Liver (tissue), 9 donors: ENCODE results near the gene SIGLEC10. TPM values are rescaled to one million over a fixed set of nuclear protein-coding genes. Genes with fewer than 3 reads are reported as not detected.
A peak's percentile ranks its signal among the peaks of the same experiment; 100 is the strongest.

Experiments
- DNase-seq: peaks from one replicate; pipeline ENCODE4 v3.0.0-alpha.2; 2017; ENCODE audit warnings: low spot score
- H3K27ac ChIP-seq, 2 donors: one replicate each; pipeline ENCODE4 v1.7.0; 2013; ENCODE audit warnings: inconsistent platforms in 2 of 2, low read length in 2 of 2, control low read depth in 1 of 2, low read depth in 1 of 2, mild to moderate bottlenecking in 1 of 2
- H3K27me3 ChIP-seq, 4 donors: one replicate each; pipeline versions ENCODE4 v1.6.1 to v1.7.0; 2013; ENCODE audit warnings: low read length in 3 of 4, inconsistent platforms in 1 of 4, mild to moderate bottlenecking in 1 of 4, moderate library complexity in 1 of 4; ENCODE audit not compliant: control insufficient read depth in 4 of 4, insufficient read depth in 4 of 4
- H3K36me3 ChIP-seq, 4 donors: one replicate each; pipeline versions ENCODE4 v1.6.1 to v1.7.0; 2013; ENCODE audit warnings: low read length in 3 of 4, mild to moderate bottlenecking in 3 of 4, low read depth in 1 of 4, moderate library complexity in 1 of 4; ENCODE audit not compliant: control insufficient read depth in 4 of 4, insufficient read depth in 3 of 4
- H3K4me1 ChIP-seq, 4 donors: one replicate each; pipeline versions ENCODE4 v1.6.1 to v1.7.0; 2013; ENCODE audit warnings: low read length in 3 of 4, mild to moderate bottlenecking in 3 of 4, moderate library complexity in 1 of 4; ENCODE audit not compliant: control insufficient read depth in 4 of 4, insufficient read depth in 4 of 4
- H3K4me3 ChIP-seq, 3 donors: one replicate each; pipeline versions ENCODE4 v1.6.1 to v1.7.0; 2013; ENCODE audit warnings: low read length in 3 of 3, control low read depth in 1 of 3, low read depth in 1 of 3, mild to moderate bottlenecking in 1 of 3
- H3K9ac ChIP-seq, 2 donors: one replicate each; pipeline ENCODE4 v1.7.0; 2013; ENCODE audit warnings: low read length in 2 of 2, mild to moderate bottlenecking in 2 of 2, moderate library complexity in 2 of 2, control low read depth in 1 of 2, low read depth in 1 of 2
- H3K9me3 ChIP-seq, 4 donors: one replicate each; pipeline versions ENCODE4 v1.6.1 to v1.7.0; 2013; ENCODE audit warnings: low read length in 3 of 4; ENCODE audit not compliant: control insufficient read depth in 4 of 4
- ATF3 ChIP-seq: IDR thresholded peaks from 2 replicates; pipeline ENCODE4 v1.6.1; 2016; ENCODE audit warnings: antibody characterized with exemption
- EGR1 ChIP-seq, 2 donors: IDR thresholded peaks; 2 replicates each; pipeline ENCODE4 v1.6.1; 2016 to 2018; ENCODE audit warnings: antibody characterized with exemption in 2 of 2, low read depth in 2 of 2
- FOXA1 ChIP-seq: IDR thresholded peaks from 2 replicates; pipeline ENCODE4 v1.6.1; 2016; ENCODE audit warnings: antibody characterized with exemption
- FOXA2 ChIP-seq: IDR thresholded peaks from 2 replicates; pipeline ENCODE4 v1.6.1; 2016; ENCODE audit warnings: antibody characterized with exemption
- GABPA ChIP-seq, 2 donors: IDR thresholded peaks in 1 of 2; conservative IDR thresholded peaks in 1 of 2; 2 replicates each; pipeline ENCODE4 v1.6.1; 2016; ENCODE audit warnings: antibody characterized with exemption in 2 of 2, mild to moderate bottlenecking in 1 of 2, moderate library complexity in 1 of 2
- HNF4A ChIP-seq, 2 donors: conservative IDR thresholded peaks; 2 replicates each; pipeline ENCODE4 v1.6.1; 2016; ENCODE audit warnings: antibody characterized with exemption in 2 of 2, mild to moderate bottlenecking in 2 of 2
- HNF4G ChIP-seq: IDR thresholded peaks from 2 replicates; pipeline ENCODE4 v1.6.1; 2016; ENCODE audit warnings: antibody characterized with exemption
- JUND ChIP-seq, 2 donors: IDR thresholded peaks; 2 replicates each; pipeline ENCODE4 v1.6.1; 2016; ENCODE audit warnings: antibody characterized with exemption in 2 of 2
- NR2F2 ChIP-seq: IDR thresholded peaks from 2 replicates; pipeline ENCODE4 v1.6.1; 2016; ENCODE audit warnings: antibody characterized with exemption
- RAD21 ChIP-seq, 2 donors: IDR thresholded peaks; 2 replicates each; pipeline ENCODE4 v1.6.1; 2016; ENCODE audit warnings: antibody characterized with exemption in 2 of 2, mild to moderate bottlenecking in 2 of 2
- RXRA ChIP-seq, 2 donors: IDR thresholded peaks; 2 replicates each; pipeline ENCODE4 v1.6.1; 2017 to 2018; ENCODE audit warnings: antibody characterized with exemption in 2 of 2, mild to moderate bottlenecking in 1 of 2
- SP1 ChIP-seq: IDR thresholded peaks from 2 replicates; pipeline ENCODE4 v1.6.1; 2018; ENCODE audit warnings: antibody characterized with exemption, mild to moderate bottlenecking
- TAF1 ChIP-seq: conservative IDR thresholded peaks from 2 replicates; pipeline ENCODE4 v1.6.1; 2016; ENCODE audit warnings: antibody characterized with exemption, mild to moderate bottlenecking
- YY1 ChIP-seq: IDR thresholded peaks from 2 replicates; pipeline ENCODE4 v1.6.1; 2016; ENCODE audit warnings: antibody characterized with exemption, mild to moderate bottlenecking
- WGBS: extraction: QIAGEN DNeasy Blood & Tissue Kit; methylation state at CpG from one replicate; pipeline ENCODE4 v1.1.7; 2013; 5-methylcytosine and 5-hydroxymethylcytosine counted together
- polyA plus RNA-seq, 2 donors: library from polyadenylated mRNA; stranded (reverse) in 1 of 2; unstranded in 1 of 2; fragments of 200-250 nt in 1 of 2; fragments of >200 nt in 1 of 2; fragmentation: Nextera tagmentation in 1 of 2; extraction: Ambion mirVana in 1 of 2; gene quantifications; one replicate each; pipeline versions ENCODE4 v1.2.1 to v1.2.3, GENCODE V29; 2013 to 2015
- total RNA-seq, 2 donors: library from RNA; depleted of rRNA; stranded (reverse); fragments of >200 nt; gene quantifications; one replicate each; pipeline ENCODE4 v1.2.3, GENCODE V29; 2014
- TF ChIP-seq, protein P1 (sequence below): IDR thresholded peaks from 2 replicates; pipeline ENCODE4 v1.6.1; 2016; ENCODE audit warnings: antibody characterized with exemption
- TF ChIP-seq, protein P2 (sequence below): IDR thresholded peaks from 2 replicates; pipeline ENCODE4 v1.6.1; 2016; ENCODE audit warnings: antibody characterized with exemption, mild to moderate bottlenecking
- TF ChIP-seq, protein P3 (sequence below): IDR thresholded peaks from 2 replicates; pipeline ENCODE4 v1.6.1; 2016; ENCODE audit warnings: antibody characterized with exemption
- TF ChIP-seq, protein P4 (sequence below): fragments of 150-350 bp; IDR thresholded peaks from 2 replicates; pipeline ENCODE4 v1.5.1; 2017; ENCODE audit warnings: improper control_type of control experiment, low read depth, low read length; ENCODE audit not compliant: missing input control
- donor health status: healthy.
- donor health status: healthy.
- donor health status: healthy.
- donor health status: healthy.
- donor health status: healthy.

Gene SIGLEC10
- total and polyA plus RNA-seq, 4 donors: 1.7 to 8.4 (median 6.5) TPM

DNA sequence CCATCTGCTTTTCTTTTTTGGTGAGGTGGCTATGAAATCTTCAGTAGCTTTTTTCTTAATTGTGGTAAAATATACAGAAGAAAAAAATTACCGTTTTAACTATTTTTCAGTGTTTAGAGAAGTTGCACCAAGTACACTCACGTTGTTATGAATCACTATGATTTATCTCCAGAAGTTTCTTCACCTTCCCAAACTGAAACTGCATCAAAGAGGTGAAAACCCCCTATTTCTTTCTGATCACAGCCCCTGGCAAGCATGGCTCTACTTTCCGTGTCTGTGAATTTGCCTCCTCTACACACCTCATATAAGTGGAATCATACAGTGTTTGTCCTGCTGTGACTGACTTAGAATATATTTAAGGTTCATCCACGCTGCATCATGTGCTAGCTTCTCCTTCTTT, 15.6 kb upstream of the SIGLEC10 start:
- Histone ChIP-seq H3K4me3 (no peak overlapping the region), H3K27ac (no peak overlapping the region), H3K9ac (no peak overlapping the region), H3K4me1 (peaks cover 2 to 10% (median 6%) of the 10 kb centered on the region in 4 donors), H3K36me3 (no peaks in the 10 kb centered on the region), H3K27me3 (no peaks in the 10 kb centered on the region), H3K9me3 (peaks cover 0 to 4% (median 0%) of the 10 kb centered on the region in 4 donors)
- DNase-seq: no peak
- TF ChIP-seq TAF1: no peak
- no peak for TF ChIP-seq NR2F2
- no peak for TF ChIP-seq RXRA (IDR thresholded peaks at IDR 0.05)
- TF ChIP-seq YY1: no peak
- TF ChIP-seq, protein P1, sequence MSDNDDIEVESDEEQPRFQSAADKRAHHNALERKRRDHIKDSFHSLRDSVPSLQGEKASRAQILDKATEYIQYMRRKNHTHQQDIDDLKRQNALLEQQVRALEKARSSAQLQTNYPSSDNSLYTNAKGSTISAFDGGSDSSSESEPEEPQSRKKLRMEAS: no peak
- TF ChIP-seq, protein P2, sequence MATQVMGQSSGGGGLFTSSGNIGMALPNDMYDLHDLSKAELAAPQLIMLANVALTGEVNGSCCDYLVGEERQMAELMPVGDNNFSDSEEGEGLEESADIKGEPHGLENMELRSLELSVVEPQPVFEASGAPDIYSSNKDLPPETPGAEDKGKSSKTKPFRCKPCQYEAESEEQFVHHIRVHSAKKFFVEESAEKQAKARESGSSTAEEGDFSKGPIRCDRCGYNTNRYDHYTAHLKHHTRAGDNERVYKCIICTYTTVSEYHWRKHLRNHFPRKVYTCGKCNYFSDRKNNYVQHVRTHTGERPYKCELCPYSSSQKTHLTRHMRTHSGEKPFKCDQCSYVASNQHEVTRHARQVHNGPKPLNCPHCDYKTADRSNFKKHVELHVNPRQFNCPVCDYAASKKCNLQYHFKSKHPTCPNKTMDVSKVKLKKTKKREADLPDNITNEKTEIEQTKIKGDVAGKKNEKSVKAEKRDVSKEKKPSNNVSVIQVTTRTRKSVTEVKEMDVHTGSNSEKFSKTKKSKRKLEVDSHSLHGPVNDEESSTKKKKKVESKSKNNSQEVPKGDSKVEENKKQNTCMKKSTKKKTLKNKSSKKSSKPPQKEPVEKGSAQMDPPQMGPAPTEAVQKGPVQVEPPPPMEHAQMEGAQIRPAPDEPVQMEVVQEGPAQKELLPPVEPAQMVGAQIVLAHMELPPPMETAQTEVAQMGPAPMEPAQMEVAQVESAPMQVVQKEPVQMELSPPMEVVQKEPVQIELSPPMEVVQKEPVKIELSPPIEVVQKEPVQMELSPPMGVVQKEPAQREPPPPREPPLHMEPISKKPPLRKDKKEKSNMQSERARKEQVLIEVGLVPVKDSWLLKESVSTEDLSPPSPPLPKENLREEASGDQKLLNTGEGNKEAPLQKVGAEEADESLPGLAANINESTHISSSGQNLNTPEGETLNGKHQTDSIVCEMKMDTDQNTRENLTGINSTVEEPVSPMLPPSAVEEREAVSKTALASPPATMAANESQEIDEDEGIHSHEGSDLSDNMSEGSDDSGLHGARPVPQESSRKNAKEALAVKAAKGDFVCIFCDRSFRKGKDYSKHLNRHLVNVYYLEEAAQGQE: no peak
- no peak for TF ChIP-seq HNF4G
- TF ChIP-seq ATF3: no peak
- 54% methylated on average over 4 of the region's 4 CpGs for WGBS

- no peak for DNase-seq
- H3K27ac ChIP-seq: peak overlapping the region in 1 of 2 donors; percentile 31
Measured at GRCh38 chr19:51431124-51431523, 13.7 kb upstream of the SIGLEC10 start.

More at GRCh38 chr19:51431124-51431523, 13.7 kb upstream of the SIGLEC10 start:
- H3K4me3 ChIP-seq: no peak overlapping the region
- H3K36me3 ChIP-seq: no peaks in the 10 kb centered on the region
- H3K27me3 ChIP-seq: no peaks in the 10 kb centered on the region
- H3K9ac ChIP-seq: no peak overlapping the region
- 21% methylated on average over 3 of the region's 3 CpGs for WGBS
- TF ChIP-seq HNF4G (peak; percentile 30), FOXA2 (peak; percentile 91), TAF1 (no peak), ATF3 (peak; percentile 84), HNF4A (conservative IDR thresholded peaks at IDR 0.05) (peak; percentile 79 to 83), SP1 (peak; percentile 50), RXRA (IDR thresholded peaks at IDR 0.05) (peak; percentile 70 to 93), NR2F2 (no peak), JUND (IDR thresholded peaks at IDR 0.05) (peak in 1 of 2 donors; percentile 39), EGR1 (IDR thresholded peaks at IDR 0.05; ENCODE audit: low read depth in 2 of 2) (no peak), RAD21 (IDR thresholded peaks at IDR 0.05) (peak; percentile 35 to 40), YY1 (peak; percentile 78), FOXA1 (peak; percentile 72), GABPA (IDR thresholded peaks at IDR 0.05 in 1 of 2, conservative IDR thresholded peaks at IDR 0.05 in 1 of 2) (peak in 1 of 2 donors; percentile 59)
- TF ChIP-seq, protein P3, sequence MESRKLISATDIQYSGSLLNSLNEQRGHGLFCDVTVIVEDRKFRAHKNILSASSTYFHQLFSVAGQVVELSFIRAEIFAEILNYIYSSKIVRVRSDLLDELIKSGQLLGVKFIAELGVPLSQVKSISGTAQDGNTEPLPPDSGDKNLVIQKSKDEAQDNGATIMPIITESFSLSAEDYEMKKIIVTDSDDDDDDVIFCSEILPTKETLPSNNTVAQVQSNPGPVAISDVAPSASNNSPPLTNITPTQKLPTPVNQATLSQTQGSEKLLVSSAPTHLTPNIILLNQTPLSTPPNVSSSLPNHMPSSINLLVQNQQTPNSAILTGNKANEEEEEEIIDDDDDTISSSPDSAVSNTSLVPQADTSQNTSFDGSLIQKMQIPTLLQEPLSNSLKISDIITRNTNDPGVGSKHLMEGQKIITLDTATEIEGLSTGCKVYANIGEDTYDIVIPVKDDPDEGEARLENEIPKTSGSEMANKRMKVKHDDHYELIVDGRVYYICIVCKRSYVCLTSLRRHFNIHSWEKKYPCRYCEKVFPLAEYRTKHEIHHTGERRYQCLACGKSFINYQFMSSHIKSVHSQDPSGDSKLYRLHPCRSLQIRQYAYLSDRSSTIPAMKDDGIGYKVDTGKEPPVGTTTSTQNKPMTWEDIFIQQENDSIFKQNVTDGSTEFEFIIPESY: peak; percentile 68
- TF ChIP-seq, protein P2: peak; percentile 86
- TF ChIP-seq, protein P4, sequence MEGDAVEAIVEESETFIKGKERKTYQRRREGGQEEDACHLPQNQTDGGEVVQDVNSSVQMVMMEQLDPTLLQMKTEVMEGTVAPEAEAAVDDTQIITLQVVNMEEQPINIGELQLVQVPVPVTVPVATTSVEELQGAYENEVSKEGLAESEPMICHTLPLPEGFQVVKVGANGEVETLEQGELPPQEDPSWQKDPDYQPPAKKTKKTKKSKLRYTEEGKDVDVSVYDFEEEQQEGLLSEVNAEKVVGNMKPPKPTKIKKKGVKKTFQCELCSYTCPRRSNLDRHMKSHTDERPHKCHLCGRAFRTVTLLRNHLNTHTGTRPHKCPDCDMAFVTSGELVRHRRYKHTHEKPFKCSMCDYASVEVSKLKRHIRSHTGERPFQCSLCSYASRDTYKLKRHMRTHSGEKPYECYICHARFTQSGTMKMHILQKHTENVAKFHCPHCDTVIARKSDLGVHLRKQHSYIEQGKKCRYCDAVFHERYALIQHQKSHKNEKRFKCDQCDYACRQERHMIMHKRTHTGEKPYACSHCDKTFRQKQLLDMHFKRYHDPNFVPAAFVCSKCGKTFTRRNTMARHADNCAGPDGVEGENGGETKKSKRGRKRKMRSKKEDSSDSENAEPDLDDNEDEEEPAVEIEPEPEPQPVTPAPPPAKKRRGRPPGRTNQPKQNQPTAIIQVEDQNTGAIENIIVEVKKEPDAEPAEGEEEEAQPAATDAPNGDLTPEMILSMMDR: no peak
- TF ChIP-seq, protein P1: peak; percentile 65
- peaks cover 0 to 7% (median 0%) of the 10 kb centered on the region in 4 donors for H3K9me3 ChIP-seq
- peaks cover 2 to 10% (median 6%) of the 10 kb centered on the region in 4 donors for H3K4me1 ChIP-seq
